H1 (cell line): ENCODE data around the gene SAXO1. TPM values are rescaled to one million over a fixed set of nuclear protein-coding genes. Genes with fewer than 3 reads are reported as not detected.

Experiments
- CTCF ChIA-PET: fragments of 300-600 bp; sonication (Branson Sonifier 250); formaldehyde crosslinking; loops from one replicate; lab custom pipeline; 2021; ENCODE audit not compliant: partially characterized antibody; lab: Charles Lee
- POLR2A ChIA-PET: fragments of 300-600 bp; sonication (Branson Sonifier 250); formaldehyde crosslinking; loops from one replicate; lab custom pipeline; 2021; ENCODE audit warnings: inconsistent platforms; ENCODE audit not compliant: partially characterized antibody; lab: Charles Lee
- DNase-seq, 2 experiments: peaks; one replicate each; pipeline versions ENCODE4 v3.0.0 to v3.0.0-alpha.2; 2010 to 2022; ENCODE audit warnings: low spot score in 2 of 2, low read depth in 1 of 2, mixed read lengths in 1 of 2
- FAIRE-seq: peaks from 2 replicates; lab custom pipeline; 2011; peaks lifted over from hg19 to GRCh38; lab: Jason Lieb, UNC
- H2AFZ ChIP-seq: 2 replicates; pipeline ENCODE4 v1.8.1; 2012; ENCODE audit warnings: low read length, inconsistent platforms
- H2AK5ac ChIP-seq: 2 replicates; pipeline ENCODE4 v1.6.1; 2013; ENCODE audit warnings: low read depth, low read length
- H2BK120ac ChIP-seq: replicated peaks from 2 replicates; pipeline ENCODE3; 2013; ENCODE audit warnings: low read depth, low read length, inconsistent platforms
- H2BK12ac ChIP-seq: 2 replicates; pipeline ENCODE4 v1.6.1; 2013; ENCODE audit warnings: low read depth, low read length
- H2BK15ac ChIP-seq: 2 replicates; pipeline ENCODE4 v1.6.1; 2013; ENCODE audit warnings: low read length
- H2BK20ac ChIP-seq: 2 replicates; pipeline ENCODE4 v1.6.1; 2013; ENCODE audit warnings: low read length
- H2BK5ac ChIP-seq: 2 replicates; pipeline ENCODE4 v1.6.1; 2013; ENCODE audit warnings: low read depth, low read length
- H3K14ac ChIP-seq: 2 replicates; pipeline ENCODE4 v1.6.1; 2013; ENCODE audit warnings: inconsistent platforms; ENCODE audit not compliant: insufficient read length
- H3K18ac ChIP-seq: 2 replicates; pipeline ENCODE4 v1.6.1; 2013; ENCODE audit warnings: low read length; ENCODE audit errors: extremely low read depth
- H3K23ac ChIP-seq: 2 replicates; pipeline ENCODE4 v1.6.1; 2013; ENCODE audit warnings: inconsistent platforms; ENCODE audit not compliant: insufficient read length
- H3K23me2 ChIP-seq: 2 replicates; pipeline ENCODE4 v1.6.1; 2013; ENCODE audit warnings: low read depth, low read length
- H3K27ac ChIP-seq: 2 replicates; pipeline ENCODE4 v1.6.1; 2011; ENCODE audit warnings: low read depth, low read length, inconsistent platforms
- H3K27me3 ChIP-seq, 4 experiments: replicated peaks in 1 of 4; 1 replicate in 1 of 4; 2 replicates in 3 of 4; pipeline versions ENCODE4 v1.6.1 to v1.8.1; 2011 to 2013; ENCODE audit warnings: low read length in 3 of 4, mild to moderate bottlenecking in 3 of 4, inconsistent platforms in 2 of 4, mixed read lengths in 2 of 4, moderate library complexity in 1 of 4; ENCODE audit not compliant: control insufficient read depth in 3 of 4, insufficient read depth in 3 of 4; ENCODE audit errors: extremely low read depth in 1 of 4
- H3K36me3 ChIP-seq, 4 experiments: 2 replicates each; pipeline versions ENCODE4 v1.6.1 to v1.8.1; 2011 to 2013; ENCODE audit warnings: mild to moderate bottlenecking in 4 of 4, low read length in 3 of 4, moderate library complexity in 2 of 4, control low read depth in 1 of 4, inconsistent platforms in 1 of 4; ENCODE audit not compliant: insufficient read depth in 4 of 4, control insufficient read depth in 2 of 4
- H3K4ac ChIP-seq: replicated peaks from 2 replicates; pipeline ENCODE3; 2013; ENCODE audit warnings: low read length, low read depth, mixed read lengths, inconsistent platforms; ENCODE audit not compliant: insufficient read length
- H3K4me1 ChIP-seq, 4 experiments: replicated peaks in 1 of 4; 1 replicate in 1 of 4; 2 replicates in 3 of 4; pipeline versions ENCODE4 v1.6.1 to v1.8.1; 2011 to 2013; ENCODE audit warnings: low read length in 3 of 4, inconsistent platforms in 2 of 4, mixed read lengths in 1 of 4; ENCODE audit not compliant: insufficient read depth in 4 of 4, control insufficient read depth in 3 of 4
- H3K4me2 ChIP-seq, 2 experiments: 2 replicates each; pipeline versions ENCODE4 v1.6.1 to v1.8.1; 2011 to 2013; ENCODE audit warnings: low read depth in 2 of 2, low read length in 2 of 2, control low read depth in 1 of 2, inconsistent platforms in 1 of 2, mild to moderate bottlenecking in 1 of 2; ENCODE audit not compliant: insufficient read depth in 1 of 2
- H3K4me3 ChIP-seq, 4 experiments: fragments of 200-600, 300-600 bp in 1 of 4; sonication (generic), shearing (Covaris generic), sonication (Bioruptor Twin) in 1 of 4; 2 replicates each; pipeline versions ENCODE4 v1.5.1 to v1.8.1; 2011 to 2016; ENCODE audit warnings: low read length in 4 of 4, low read depth in 3 of 4, control low read depth in 2 of 4, inconsistent platforms in 2 of 4, mild to moderate bottlenecking in 2 of 4, mixed read lengths in 1 of 4, moderate library complexity in 1 of 4; ENCODE audit not compliant: insufficient read depth in 2 of 4; ENCODE audit errors: extremely low read depth in 1 of 4
- H3K56ac ChIP-seq: replicated peaks from 2 replicates; pipeline ENCODE3; 2013; ENCODE audit warnings: low read depth, mild to moderate bottlenecking, mixed read lengths, low read length, inconsistent platforms; ENCODE audit not compliant: insufficient read length
- H3K79me1 ChIP-seq: 2 replicates; pipeline ENCODE4 v1.6.1; 2013; ENCODE audit warnings: low read depth, low read length, control low read depth
- H3K79me2 ChIP-seq, 2 experiments: 2 replicates each; pipeline versions ENCODE4 v1.6.1 to v1.8.1; 2012 to 2013; ENCODE audit warnings: low read length in 2 of 2, mild to moderate bottlenecking in 2 of 2, inconsistent platforms in 1 of 2; ENCODE audit not compliant: insufficient read depth in 2 of 2, control insufficient read depth in 1 of 2
- H3K9ac ChIP-seq, 4 experiments: replicated peaks in 1 of 4; 1 replicate in 1 of 4; 2 replicates in 3 of 4; pipeline versions ENCODE4 v1.6.1 to v1.8.1; 2011 to 2013; ENCODE audit warnings: low read depth in 3 of 4, low read length in 3 of 4, control low read depth in 2 of 4, mild to moderate bottlenecking in 2 of 4, moderate library complexity in 2 of 4, inconsistent platforms in 1 of 4; ENCODE audit errors: extremely low read depth in 1 of 4
- H3K9me3 ChIP-seq, 2 experiments: 2 replicates each; pipeline versions ENCODE4 v1.6.1 to v1.8.1; 2012 to 2013; ENCODE audit warnings: mild to moderate bottlenecking in 2 of 2, moderate library complexity in 2 of 2, control low read depth in 1 of 2, inconsistent platforms in 1 of 2, low read depth in 1 of 2, low read length in 1 of 2, mixed read lengths in 1 of 2; ENCODE audit not compliant: insufficient read depth in 2 of 2
- H4K20me1 ChIP-seq, 2 experiments: replicated peaks in 1 of 2; 2 replicates each; pipeline versions ENCODE3 to v1.8.1; 2011 to 2013; ENCODE audit warnings: inconsistent platforms in 2 of 2, low read length in 2 of 2, mild to moderate bottlenecking in 1 of 2; ENCODE audit not compliant: insufficient read depth in 2 of 2, control insufficient read depth in 1 of 2
- H4K5ac ChIP-seq: 2 replicates; pipeline ENCODE4 v1.6.1; 2013; ENCODE audit warnings: low read length, low read depth, mixed read lengths, inconsistent platforms; ENCODE audit not compliant: insufficient read length
- H4K8ac ChIP-seq: 2 replicates; pipeline ENCODE4 v1.8.0; 2013; ENCODE audit warnings: mild to moderate bottlenecking, moderate library complexity, low read length, inconsistent platforms; ENCODE audit not compliant: insufficient read depth; ENCODE audit errors: extremely low read depth
- H4K91ac ChIP-seq: replicated peaks from 2 replicates; pipeline ENCODE3; 2013; ENCODE audit warnings: low read length, mixed read lengths, inconsistent platforms; ENCODE audit not compliant: insufficient read length
- ATF2 ChIP-seq: IDR thresholded peaks from 2 replicates; pipeline ENCODE4 v1.6.1; 2012; ENCODE audit warnings: low read length, inconsistent platforms
- BCL11A ChIP-seq, 2 experiments: IDR thresholded peaks; one replicate each; pipeline ENCODE4 v1.6.1; 2011; ENCODE audit warnings: low read depth in 2 of 2, low read length in 2 of 2, mild to moderate bottlenecking in 2 of 2
- CHD2 ChIP-seq: IDR thresholded peaks from 2 replicates; pipeline ENCODE4 v1.6.1; 2012; ENCODE audit warnings: low read length, improper control_type of control experiment
- GTF2F1 ChIP-seq: IDR thresholded peaks from 2 replicates; pipeline ENCODE4 v1.6.1; 2012; ENCODE audit warnings: low read depth, low read length, improper control_type of control experiment, borderline replicate concordance
- HDAC2 ChIP-seq, 2 experiments: fragments of 300-600 bp in 1 of 2; sonication (generic) in 1 of 2; IDR thresholded peaks; 2 replicates each; pipeline ENCODE4 v1.6.1; 2011 to 2012; ENCODE audit warnings: low read depth in 2 of 2, low read length in 2 of 2, mild to moderate bottlenecking in 2 of 2, moderate library complexity in 2 of 2, borderline replicate concordance in 1 of 2, inconsistent platforms in 1 of 2
- HDAC6 ChIP-seq: IDR thresholded peaks from one replicate; pipeline ENCODE4 v1.7.1; 2012; ENCODE audit warnings: low read depth, mild to moderate bottlenecking, inconsistent platforms, low read length, moderate library complexity
- POLR2A ChIP-seq, 2 experiments: IDR thresholded peaks; 1 replicate in 1 of 2; 2 replicates in 1 of 2; pipeline ENCODE4 v1.6.1; 2011; ENCODE audit warnings: low read depth in 2 of 2, low read length in 2 of 2, mild to moderate bottlenecking in 2 of 2; ENCODE audit errors: control extremely low read depth in 1 of 2
- SAP30 ChIP-seq: fragments of 300-600 bp; sonication (generic); IDR thresholded peaks from 2 replicates; pipeline ENCODE4 v1.7.1; 2012; ENCODE audit warnings: low read length, moderate library complexity, mild to moderate bottlenecking, inconsistent platforms; ENCODE audit not compliant: insufficient read depth, insufficient replicate concordance
- SIRT6 ChIP-seq: IDR thresholded peaks from one replicate; pipeline ENCODE4 v1.7.1; 2012; ENCODE audit warnings: low read length, inconsistent platforms
- SRF ChIP-seq: IDR thresholded peaks from 2 replicates; pipeline ENCODE4 v1.6.1; 2011; ENCODE audit warnings: mild to moderate bottlenecking, low read depth, low read length, moderate library complexity
- SUZ12 ChIP-seq: fragments of 200-600 bp; sonication (generic); IDR thresholded peaks from 2 replicates; pipeline ENCODE4 v1.6.1; 2012; ENCODE audit warnings: mild to moderate bottlenecking, inconsistent platforms, low read length, moderate library complexity, mixed read lengths
- TAF1 ChIP-seq: IDR thresholded peaks from 2 replicates; pipeline ENCODE4 v1.6.1; 2011; ENCODE audit warnings: mild to moderate bottlenecking, low read depth, low read length
- USF2 ChIP-seq: IDR thresholded peaks from 2 replicates; pipeline ENCODE4 v1.6.1; 2011; ENCODE audit warnings: low read length, improper control_type of control experiment
- polyA plus RNA-seq, 7 experiments: library from polyadenylated mRNA; depleted of rRNA in 3 of 7; stranded (reverse) in 5 of 7; unstranded in 2 of 7; fragments of >200 nt in 5 of 7; fragments of 200-250 nt in 2 of 7; gene quantifications; 1 replicate in 5 of 7; 2 replicates in 1 of 7; 4 replicates in 1 of 7; pipeline versions ENCODE4 v1.2.1 to v1.2.3, GENCODE V29; 2011 to 2013; ENCODE audit warnings: missing spikeins in 2 of 7, mixed read lengths in 2 of 7
- total RNA-seq: library from RNA; stranded (reverse); fragmentation: NEBNext Ultra II Directional; extraction: Animal tissue kit (Norgen Biotek cat#: 25700); gene quantifications from 2 replicates; pipeline ENCODE4 v1.2.1, GENCODE V29; 2021

The SAXO1 gene
- total and polyA plus RNA-seq, 2 of the 8 experiments (the other 6 are each of a cell fraction or from before 2014, with no cell fraction given), result 0.11 to 0.20 TPM

GRCh38 chr9:18925880-18926279 is 107.1 kb downstream of the SAXO1 start:
- ChIA-PET CTCF (interaction anchor here (1.2 to 1.9 kb wide), 3 partner anchors 14 to 103 kb away, joined by 3 to 4 read pairs (median 4); no protein-coding TSS in a partner anchor), POLR2A (no interaction called here)
- H4K5ac ChIP-seq, result no peak overlapping the region
- no peak overlapping the region for H2AFZ ChIP-seq
- H3K79me2 ChIP-seq, result no peaks in the 10 kb centered on the region
- no peak overlapping the region for H2BK20ac ChIP-seq
- H2AK5ac ChIP-seq, result no peak overlapping the region
- DNase-seq, result no peak
- H4K8ac ChIP-seq, result no peak overlapping the region
- no peak overlapping the region for H2BK120ac ChIP-seq
- no peak overlapping the region for H3K4me2 ChIP-seq
- no peak overlapping the region for H2BK15ac ChIP-seq
- no peak overlapping the region for H3K27ac ChIP-seq
- no peak overlapping the region for H3K4me3 ChIP-seq
- H3K36me3 ChIP-seq, result no peaks in the 10 kb centered on the region
- no peak overlapping the region for H2BK5ac ChIP-seq
- no peak overlapping the region for H3K14ac ChIP-seq
- H3K23me2 ChIP-seq, result no peaks in the 10 kb centered on the region
- FAIRE-seq, result no peak
- no peak overlapping the region for H3K18ac ChIP-seq
- H3K9ac ChIP-seq, result no peak overlapping the region
- no peak overlapping the region for H4K91ac ChIP-seq
- H4K20me1 ChIP-seq, result no peaks in the 10 kb centered on the region
- no peak overlapping the region for H3K56ac ChIP-seq
- no peaks in the 10 kb centered on the region for H3K4me1 ChIP-seq
- no peaks in the 10 kb centered on the region for H3K79me1 ChIP-seq
- H3K9me3 ChIP-seq, result no peaks in the 10 kb centered on the region
- H3K4ac ChIP-seq, result no peak overlapping the region
- H3K27me3 ChIP-seq, result no peaks in the 10 kb centered on the region
- H2BK12ac ChIP-seq, result no peak overlapping the region
- H3K23ac ChIP-seq, result no peak overlapping the region
- TF ChIP-seq USF2, result no peak
- TF ChIP-seq BCL11A (IDR thresholded peaks at IDR 0.05; ENCODE audit: low read depth in 2 of 2, low read length in 2 of 2), result no peak
- no peak for TF ChIP-seq ATF2
- TF ChIP-seq HDAC2 (IDR thresholded peaks at IDR 0.05; ENCODE audit: borderline replicate concordance in 1 of 2, low read depth in 2 of 2, low read length in 2 of 2), result no peak
- TF ChIP-seq SRF, result no peak
- TF ChIP-seq SUZ12, result no peak
- no peak for TF ChIP-seq HDAC6
- no peak for TF ChIP-seq TAF1
- no peak for TF ChIP-seq SIRT6
- no peak for TF ChIP-seq SAP30
- TF ChIP-seq CHD2, result no peak
- no peak for TF ChIP-seq POLR2A (IDR thresholded peaks at IDR 0.05; ENCODE audit: control extremely low read depth in 1 of 2, low read depth in 2 of 2, low read length in 2 of 2)
- no peak for TF ChIP-seq GTF2F1
